ENCODE measurements around the gene POU3F4.

POU3F4 gene

GRCh38 chrX:83508006-83508405 lies at the start of gene POU3F4:
POU3F4 (plus strand) TSS chrX:83508290; CDS start chrX:83508325, 35 bp downstream.
- no peak for DNase-seq

DNA sequence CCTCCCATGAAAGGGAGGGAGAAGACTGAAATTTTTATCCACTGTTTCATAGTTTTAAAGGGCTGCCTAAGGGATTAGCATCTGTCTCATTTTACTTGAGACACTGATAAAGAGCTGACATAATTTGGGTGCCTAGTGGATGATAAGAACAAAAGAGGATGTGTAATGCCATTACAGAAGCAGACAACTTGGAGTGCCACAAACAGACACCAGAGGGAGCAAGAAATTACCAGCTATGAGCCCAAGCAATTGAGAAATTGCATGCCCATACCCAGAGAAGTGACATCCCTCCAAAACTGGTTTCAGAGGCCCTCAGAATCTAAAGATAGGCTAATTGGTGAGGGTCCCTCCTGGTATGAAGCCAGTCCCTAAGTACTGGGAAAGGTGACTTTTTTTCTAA lies 38.5 kb upstream of the POU3F4 start:
- DNase-seq = peak; percentile 23

DNA sequence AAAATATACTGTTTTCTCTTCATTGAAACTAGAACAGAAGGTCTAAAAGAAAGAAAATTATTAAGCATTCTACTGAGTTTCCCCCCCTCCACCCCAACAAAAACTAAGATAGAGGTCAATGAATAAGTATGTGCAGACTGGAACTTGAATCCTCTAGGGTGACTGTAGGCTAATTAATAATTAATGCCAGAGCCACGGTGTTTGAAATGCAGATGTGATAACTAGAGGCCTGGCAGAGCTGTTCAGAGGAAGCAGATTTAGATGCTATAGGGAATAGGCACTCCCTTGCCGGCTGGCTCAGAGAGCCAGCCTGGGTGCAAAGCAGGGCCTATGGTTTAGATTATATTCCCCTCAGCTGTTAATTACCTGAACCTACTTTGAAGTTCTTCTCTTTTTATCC lies 12.2 kb upstream of the POU3F4 start:
- DNase-seq = no peak

DNA sequence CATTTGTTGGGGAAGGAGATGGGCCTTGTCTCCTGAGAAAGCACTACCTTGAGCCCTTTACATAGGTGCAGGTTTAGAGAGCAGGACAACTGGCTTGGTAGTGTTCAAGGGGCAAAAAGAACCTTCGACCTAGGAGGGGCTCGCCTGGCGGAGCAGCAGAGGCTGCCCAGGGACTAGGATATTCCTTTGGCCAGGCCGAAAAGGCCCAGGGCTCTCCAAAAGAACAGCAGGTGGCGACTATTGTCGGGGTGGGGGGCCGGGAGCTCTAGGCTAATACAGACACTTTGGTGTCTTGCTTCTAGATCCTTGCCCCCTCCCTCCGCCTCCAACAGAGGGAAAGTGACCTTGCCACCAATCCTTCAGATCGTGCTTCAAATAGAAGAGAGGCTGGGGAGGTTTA lies 7.1 kb upstream of the POU3F4 start:
- no peak for DNase-seq

DNA sequence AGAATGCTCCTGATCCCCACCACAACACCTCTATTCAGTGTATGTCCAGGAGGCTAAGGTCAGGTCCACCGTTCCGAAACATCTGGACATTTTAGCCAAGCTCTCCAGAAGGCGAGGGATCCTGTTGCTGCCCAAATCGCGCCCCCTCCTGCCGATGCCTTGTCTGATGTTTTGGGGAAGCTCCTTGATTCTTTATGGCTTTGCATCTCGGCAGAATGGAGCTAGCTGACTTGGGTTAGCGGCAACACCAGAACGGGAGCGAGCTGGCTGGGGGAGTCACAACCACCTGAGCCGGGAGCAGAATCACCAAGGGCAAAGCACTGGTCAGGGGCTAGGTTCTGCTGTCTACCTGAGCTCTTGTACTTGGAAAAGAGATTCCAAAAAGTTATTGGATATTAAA lies 6.6 kb upstream of the POU3F4 start:
- no peak for DNase-seq

DNA sequence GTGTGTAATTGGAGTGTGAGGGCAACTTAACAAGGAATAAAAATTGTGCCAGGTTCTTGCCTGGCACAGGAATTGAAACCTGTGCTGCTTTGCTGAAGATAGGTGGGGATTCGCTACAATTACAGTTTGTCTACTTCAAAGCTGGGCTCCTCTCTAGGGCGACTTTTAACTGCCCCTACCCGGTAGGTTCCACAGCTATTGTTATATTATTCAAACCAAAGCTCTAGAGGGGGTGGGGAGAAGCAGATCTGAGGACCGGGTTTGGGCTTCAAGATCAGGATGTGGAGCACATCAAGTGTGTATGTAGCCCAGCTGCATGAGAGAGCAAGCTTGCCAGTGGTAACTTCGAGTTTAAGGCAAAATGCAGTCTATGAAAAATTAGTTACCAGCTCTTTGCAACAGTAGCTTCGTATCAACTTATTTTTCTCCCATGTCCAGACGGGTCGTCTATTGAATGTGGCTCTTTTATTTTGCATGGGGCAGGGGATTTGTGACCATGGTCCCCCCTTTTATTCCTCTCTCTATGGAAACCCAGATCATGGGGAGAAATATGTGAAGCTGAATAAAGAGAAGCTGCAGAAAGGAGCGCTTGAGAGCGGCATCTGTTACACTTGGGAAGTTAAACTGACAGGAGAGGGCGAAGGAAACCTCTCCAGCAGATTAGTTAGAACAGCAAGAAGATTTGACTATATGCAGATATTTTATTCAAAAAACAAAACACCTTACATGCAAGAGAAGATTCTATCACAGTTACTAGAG lies 3.2 kb upstream of the POU3F4 start:
- no peak for DNase-seq

- no peak for DNase-seq
Observed at GRCh38 chrX:83508526-83509253, 600 bp downstream of the POU3F4 start.

- no peak for DNase-seq
Observed at GRCh38 chrX:83509254-83509801, 1.2 kb downstream of the POU3F4 start.

DNA sequence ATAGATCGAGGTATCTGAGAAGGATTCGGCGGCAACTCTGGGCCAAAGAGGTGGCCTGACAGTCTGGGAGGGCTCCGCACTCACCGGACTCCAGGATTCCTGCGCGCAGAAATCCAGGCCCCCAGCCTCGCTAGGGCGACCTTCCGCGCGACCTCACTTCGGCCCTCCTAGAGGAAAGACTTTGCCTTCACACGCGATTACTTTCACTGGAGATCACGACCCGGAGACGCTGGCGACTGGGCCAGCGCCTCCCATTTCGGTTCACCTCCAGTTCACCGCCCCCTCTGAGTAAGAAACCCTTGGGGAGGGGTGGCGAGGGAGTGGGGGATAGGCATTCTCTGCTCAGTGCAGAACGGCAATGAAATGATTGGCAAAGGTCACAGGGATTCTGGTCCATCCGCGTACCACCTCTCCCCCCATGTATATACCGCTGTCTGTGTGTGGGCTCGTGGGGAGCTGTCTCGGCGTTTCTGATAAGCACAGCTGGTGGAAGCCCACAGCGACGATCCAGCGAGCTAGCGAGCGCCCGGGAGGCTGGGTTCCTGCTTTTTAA lies 2.5 kb downstream of the POU3F4 start:
- DNase-seq = no peak

DNA sequence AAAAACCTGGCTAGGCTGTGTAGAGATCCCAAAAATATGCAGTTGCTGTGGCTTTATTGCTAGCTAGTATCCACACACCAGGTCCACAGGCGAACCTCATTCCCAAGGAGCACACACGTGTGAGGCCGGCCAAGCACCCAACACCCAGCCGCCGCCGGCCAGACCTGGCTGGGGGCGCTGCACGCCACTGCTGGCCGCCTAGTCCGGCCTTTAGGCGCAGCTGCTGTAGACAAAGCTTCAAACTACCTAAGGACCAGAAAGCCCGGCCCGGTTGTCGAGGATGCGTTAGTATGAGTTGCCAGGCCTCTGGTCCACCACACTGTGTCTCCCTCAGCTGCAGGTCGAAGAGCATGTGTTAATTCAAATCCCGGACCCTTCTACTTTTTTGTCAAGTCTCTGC lies 3.1 kb downstream of the POU3F4 start:
- no peak for DNase-seq

DNA sequence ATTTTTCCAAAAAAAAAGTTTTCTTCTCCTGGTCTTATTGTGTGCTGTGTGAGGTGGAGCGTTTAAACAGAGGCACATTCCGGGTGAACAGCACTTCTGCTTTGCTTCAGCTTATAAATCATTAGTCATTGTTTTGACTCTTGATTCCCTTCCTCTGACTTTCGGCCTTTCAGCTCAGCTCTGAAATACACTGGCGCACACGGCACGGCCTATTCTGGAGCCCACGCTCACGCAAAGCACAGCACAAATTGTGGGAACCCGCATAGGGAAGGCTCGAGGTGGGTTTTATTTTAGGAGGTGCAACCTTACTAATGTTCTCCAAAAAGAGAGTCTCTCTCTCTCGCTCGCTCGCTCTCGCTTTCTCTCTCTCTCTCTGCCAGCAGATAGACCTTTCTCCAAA lies 4.0 kb downstream of the POU3F4 start:
- no peak for DNase-seq

GRCh38 chrX:83516597-83516996 lies 8.5 kb downstream of the POU3F4 start:
- no peak for DNase-seq

DNA sequence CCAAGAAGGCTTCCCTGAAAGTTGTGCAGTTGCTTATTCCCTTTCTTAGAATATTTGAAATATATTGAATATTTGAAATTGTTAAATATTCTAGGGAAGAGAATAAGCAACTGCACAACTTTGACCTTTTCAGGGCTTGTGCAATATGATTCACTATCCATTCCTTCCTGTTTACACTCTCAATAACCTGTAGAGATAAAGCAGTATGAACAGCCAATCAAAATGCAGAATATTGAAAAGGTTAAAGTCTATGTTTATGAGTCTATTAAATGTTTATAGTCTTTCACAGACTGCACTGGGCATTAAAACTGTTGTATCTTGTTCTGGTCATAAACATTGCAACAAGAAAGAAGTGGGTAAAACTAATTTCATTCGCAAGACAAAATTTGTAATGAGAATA lies 13.8 kb downstream of the POU3F4 start:
- DNase-seq = no peak

DNA sequence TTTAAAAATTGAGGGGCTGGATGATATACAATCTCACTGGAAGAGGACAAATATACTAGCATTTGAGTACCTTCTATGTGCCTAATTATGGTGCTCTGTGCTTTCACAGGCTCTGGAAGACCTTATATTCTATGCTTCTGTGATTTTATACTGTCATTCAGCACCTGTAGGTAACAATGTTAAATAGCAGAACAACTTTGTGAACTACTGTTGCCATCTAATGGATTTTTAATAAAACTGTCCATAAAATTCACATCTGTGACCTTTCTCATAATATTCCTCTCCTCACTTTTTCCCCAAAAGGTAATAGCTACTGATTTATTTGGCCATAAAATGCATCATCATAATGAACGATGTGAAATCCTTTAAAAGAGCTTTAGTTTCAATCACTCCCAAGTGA lies 21.9 kb downstream of the POU3F4 start:
- no peak for DNase-seq

GRCh38 chrX:83535417-83536196 lies 27.5 kb downstream of the POU3F4 start:
- no peak for DNase-seq
